H9 (cell line): Measurements from ENCODE around the gene KCTD5. TPM values are rescaled to one million over a fixed set of nuclear protein-coding genes. Genes with fewer than 3 reads are reported as not detected.

Source experiments
- DNase-seq: peaks from one replicate; pipeline ENCODE4 v3.0.0-alpha.2; 2017
- H2AFZ ChIP-seq: one replicate; pipeline ENCODE4 v1.6.1; 2013; ENCODE audit warnings: mild to moderate bottlenecking, low read length, control low read depth, moderate library complexity
- H2AK5ac ChIP-seq: 2 replicates; pipeline ENCODE4 v1.6.1; 2013; ENCODE audit warnings: low read length, control low read depth, mixed read lengths; ENCODE audit not compliant: insufficient read length
- H2BK120ac ChIP-seq: one replicate; pipeline ENCODE4 v1.6.1; 2013; ENCODE audit warnings: low read depth, mild to moderate bottlenecking, low read length, control low read depth, inconsistent platforms; ENCODE audit not compliant: poor library complexity, severe bottlenecking
- H2BK12ac ChIP-seq: 2 replicates; pipeline ENCODE4 v1.6.1; 2013; ENCODE audit warnings: low read length, control low read depth, mixed read lengths, low read depth; ENCODE audit not compliant: insufficient read length
- H2BK15ac ChIP-seq: 2 replicates; pipeline ENCODE4 v1.6.1; 2013; ENCODE audit warnings: low read depth, low read length, control low read depth
- H2BK20ac ChIP-seq: one replicate; pipeline ENCODE4 v1.6.1; 2013; ENCODE audit warnings: low read depth, mild to moderate bottlenecking, low read length, control low read depth, inconsistent platforms; ENCODE audit not compliant: poor library complexity, severe bottlenecking
- H2BK5ac ChIP-seq: 2 replicates; pipeline ENCODE4 v1.6.1; 2013; ENCODE audit warnings: low read length, control low read depth, mixed read lengths; ENCODE audit not compliant: insufficient read length
- H3K14ac ChIP-seq: 2 replicates; pipeline ENCODE4 v1.6.1; 2013; ENCODE audit warnings: low read length, control low read depth; ENCODE audit not compliant: insufficient read depth
- H3K18ac ChIP-seq: 2 replicates; pipeline ENCODE4 v1.6.1; 2013; ENCODE audit warnings: low read depth, mild to moderate bottlenecking, mixed read lengths, low read length, control low read depth; ENCODE audit not compliant: insufficient read length
- H3K23ac ChIP-seq: 2 replicates; pipeline ENCODE4 v1.6.1; 2013; ENCODE audit warnings: low read length, control low read depth, mixed read lengths, low read depth; ENCODE audit not compliant: insufficient read length
- H3K23me2 ChIP-seq: 2 replicates; pipeline ENCODE4 v1.6.1; 2013; ENCODE audit warnings: low read depth, mild to moderate bottlenecking, mixed read lengths, low read length, control low read depth; ENCODE audit not compliant: insufficient read length, poor library complexity, severe bottlenecking
- H3K27ac ChIP-seq: 2 replicates; pipeline ENCODE4 v1.5.1; 2013; ENCODE audit warnings: low read length, control low read depth, mixed read lengths, low read depth; ENCODE audit not compliant: insufficient read length
- H3K27me3 ChIP-seq: 2 replicates; pipeline ENCODE4 v1.6.1; 2013; ENCODE audit warnings: low read length, control low read depth, inconsistent platforms; ENCODE audit not compliant: insufficient read depth
- H3K4ac ChIP-seq: 2 replicates; pipeline ENCODE4 v1.6.1; 2013; ENCODE audit warnings: low read depth, mild to moderate bottlenecking, control low read depth, inconsistent platforms, low read length, moderate library complexity
- H3K4me1 ChIP-seq: 2 replicates; pipeline ENCODE4 v1.6.1; 2013; ENCODE audit warnings: low read length, control low read depth, inconsistent platforms; ENCODE audit not compliant: insufficient read depth
- H3K4me2 ChIP-seq: 2 replicates; pipeline ENCODE4 v1.6.1; 2013; ENCODE audit warnings: low read length, control low read depth, mixed read lengths; ENCODE audit not compliant: insufficient read length, insufficient read depth
- H3K56ac ChIP-seq: 2 replicates; pipeline ENCODE4 v1.6.1; 2013; ENCODE audit warnings: low read depth, mild to moderate bottlenecking, mixed read lengths, low read length, control low read depth; ENCODE audit not compliant: insufficient read length
- H3K79me1 ChIP-seq: 2 replicates; pipeline ENCODE4 v1.6.1; 2013; ENCODE audit warnings: low read depth, mild to moderate bottlenecking, moderate library complexity, low read length, control low read depth, inconsistent platforms; ENCODE audit not compliant: insufficient read depth, poor library complexity, severe bottlenecking
- H3K79me2 ChIP-seq: 2 replicates; pipeline ENCODE4 v1.6.1; 2013; ENCODE audit warnings: low read length, control low read depth, inconsistent platforms; ENCODE audit not compliant: insufficient read depth
- H3K9ac ChIP-seq: 2 replicates; pipeline ENCODE4 v1.6.1; 2013; ENCODE audit warnings: low read length, control low read depth, mixed read lengths; ENCODE audit not compliant: insufficient read length; ENCODE audit errors: extremely low read depth
- H3K9me3 ChIP-seq: one replicate; pipeline ENCODE4 v1.6.1; 2013; ENCODE audit warnings: low read depth, low read length, inconsistent platforms; ENCODE audit not compliant: control insufficient read depth
- H3T11ph ChIP-seq: one replicate; pipeline ENCODE4 v1.6.1; 2013; ENCODE audit warnings: mild to moderate bottlenecking, low read length, control low read depth, inconsistent platforms
- H4K20me1 ChIP-seq: one replicate; pipeline ENCODE4 v1.6.1; 2013; ENCODE audit not compliant: control insufficient read depth, insufficient read length, insufficient read depth
- H4K5ac ChIP-seq: 2 replicates; pipeline ENCODE4 v1.6.1; 2013; ENCODE audit warnings: low read depth, mild to moderate bottlenecking, mixed read lengths, low read length, control low read depth; ENCODE audit not compliant: insufficient read length
- H4K8ac ChIP-seq: replicated peaks from 2 replicates; pipeline ENCODE4 v1.6.1; 2013; ENCODE audit warnings: low read length, control low read depth, mixed read lengths, low read depth; ENCODE audit not compliant: insufficient read length
- H4K91ac ChIP-seq: 2 replicates; pipeline ENCODE4 v1.6.1; 2013; ENCODE audit warnings: low read depth, mild to moderate bottlenecking, moderate library complexity, mixed read lengths, low read length, control low read depth; ENCODE audit not compliant: insufficient read length
- H3K27ac Mint-ChIP-seq, 3 experiments: 2 replicates in 2 of 3; 3 replicates in 1 of 3; pipeline ENCODE4 v1.8.0; 2020 to 2021; ENCODE audit warnings: mixed read lengths in 3 of 3, mild to moderate bottlenecking in 1 of 3, moderate library complexity in 1 of 3
- H3K27me3 Mint-ChIP-seq: 2 replicates; pipeline ENCODE4 v1.8.0; 2021; ENCODE audit warnings: low read depth, mild to moderate bottlenecking, moderate library complexity, mixed read lengths
- H3K36me3 Mint-ChIP-seq, 3 experiments: 2 replicates in 2 of 3; 3 replicates in 1 of 3; pipeline ENCODE4 v1.8.0; 2020 to 2021; ENCODE audit warnings: low read depth in 3 of 3, mixed read lengths in 3 of 3; ENCODE audit not compliant: insufficient read depth in 1 of 3
- H3K4me1 Mint-ChIP-seq, 2 experiments: 2 replicates each; pipeline ENCODE4 v1.8.0; 2020; ENCODE audit warnings: mixed read lengths in 2 of 2
- H3K4me3 Mint-ChIP-seq, 2 experiments: 2 replicates in 1 of 2; 3 replicates in 1 of 2; pipeline ENCODE4 v1.8.0; 2020 to 2021; ENCODE audit warnings: mild to moderate bottlenecking in 2 of 2, mixed read lengths in 2 of 2, moderate library complexity in 1 of 2
- H3K9me3 Mint-ChIP-seq, 2 experiments: 2 replicates in 1 of 2; 3 replicates in 1 of 2; pipeline ENCODE4 v1.8.0; 2020; ENCODE audit warnings: mild to moderate bottlenecking in 2 of 2, mixed read lengths in 2 of 2, moderate library complexity in 1 of 2
- CTCF ChIP-seq: fragments of 200-600 bp; sonication (generic); conservative IDR thresholded peaks from 3 replicates; pipeline ENCODE4 v1.8.0; 2021; ENCODE audit warnings: antibody characterized with exemption, mild to moderate bottlenecking
- WGBS: extraction: QIAGEN DNeasy Blood & Tissue Kit; methylation state at CpG from one replicate; pipeline ENCODE4 v1.1.7; 2013; ENCODE audit warnings: missing lambda C conversion rate, low lambda C conversion rate, mixed read lengths; ENCODE audit not compliant: insufficient read length; ENCODE audit errors: extremely low coverage; 5-methylcytosine and 5-hydroxymethylcytosine counted together
- total RNA-seq: library from RNA; stranded (reverse); gene quantifications from 2 replicates; pipeline ENCODE4 v1.2.1, GENCODE V29; 2021

Gene KCTD5
- total RNA-seq, 1 experiment from 2014 or later = 39.9 TPM

- Histone ChIP-seq H3K18ac (no peak overlapping the region), H2BK5ac (no peak overlapping the region), H4K91ac (no peak overlapping the region), H2BK12ac (no peak overlapping the region), H2AK5ac (no peak overlapping the region), H4K8ac (no peak overlapping the region), H3K56ac (no peak overlapping the region), H2BK15ac (no peak overlapping the region), H3T11ph (no peak overlapping the region), H2AFZ (no peak overlapping the region), H3K9ac (no peak overlapping the region), H3K79me2 (no peaks in the 10 kb centered on the region), H3K4me1 (no peaks in the 10 kb centered on the region), H2BK20ac (no peak overlapping the region), H3K23ac (no peak overlapping the region), H3K79me1 (no peaks in the 10 kb centered on the region), H3K23me2 (no peaks in the 10 kb centered on the region), H3K27ac (no peak overlapping the region), H2BK120ac (no peak overlapping the region), H3K4ac (no peak overlapping the region), H3K4me2 (no peak overlapping the region), H4K20me1 (no peaks in the 10 kb centered on the region), H3K14ac (no peak overlapping the region), H3K9me3 (no peaks in the 10 kb centered on the region), H4K5ac (no peak overlapping the region), H3K27me3 (no peaks in the 10 kb centered on the region)
- H3K27me3 Mint-ChIP-seq = no peaks in the 10 kb centered on the region
- no peaks in the 10 kb centered on the region for H3K4me1 Mint-ChIP-seq
- TF ChIP-seq CTCF = no peak
- no peak for DNase-seq
- WGBS = no CpG with 5 or more reads among the region's 28 CpGs
- peaks cover 3 to 29% (median 19%) of the 10 kb centered on the region in 3 experiments; a peak in 5 of 7 replicates for H3K36me3 Mint-ChIP-seq
- no peaks in the 10 kb centered on the region for H3K9me3 Mint-ChIP-seq
- no peak overlapping the region for H3K4me3 Mint-ChIP-seq
- H3K27ac Mint-ChIP-seq = no peak overlapping the region; a peak in 1 of 7 replicates
These were observed 20.8 kb downstream of the KCTD5 start for GRCh38 chr16:2702871-2703745.
